H1 (cell line): Measurements from ENCODE around the gene VAV2.
A peak's percentile ranks its signal among the peaks of the same experiment; 100 is the strongest.

ENCODE experiments used
- EZH2 ChIP-seq: fragments of 200-600 bp; sonication (generic); IDR thresholded peaks from 2 replicates; pipeline ENCODE4 v1.7.1; 2012; ENCODE audit warnings: low read depth, mild to moderate bottlenecking, moderate library complexity, low read length, inconsistent platforms; ENCODE audit not compliant: severe bottlenecking
- HDAC2 ChIP-seq, 2 experiments: fragments of 300-600 bp in 1 of 2; sonication (generic) in 1 of 2; IDR thresholded peaks; 2 replicates each; pipeline ENCODE4 v1.6.1; 2011 to 2012; ENCODE audit warnings: low read depth in 2 of 2, low read length in 2 of 2, mild to moderate bottlenecking in 2 of 2, moderate library complexity in 2 of 2, borderline replicate concordance in 1 of 2, inconsistent platforms in 1 of 2
- MAX ChIP-seq: IDR thresholded peaks from 2 replicates; pipeline ENCODE4 v1.6.1; 2012; ENCODE audit warnings: inconsistent platforms
- NANOG ChIP-seq: IDR thresholded peaks from 2 replicates; pipeline ENCODE4 v1.6.1; 2011; ENCODE audit warnings: low read length, low read depth, mild to moderate bottlenecking, inconsistent platforms; ENCODE audit not compliant: insufficient read depth, poor library complexity, severe bottlenecking
- NRF1 ChIP-seq: IDR thresholded peaks from 2 replicates; pipeline ENCODE4 v1.6.1; 2011; ENCODE audit warnings: mild to moderate bottlenecking, low read depth, low read length, improper control_type of control experiment
- POLR2A ChIP-seq, 2 experiments: IDR thresholded peaks; 1 replicate in 1 of 2; 2 replicates in 1 of 2; pipeline ENCODE4 v1.6.1; 2011; ENCODE audit warnings: low read depth in 2 of 2, low read length in 2 of 2, mild to moderate bottlenecking in 2 of 2; ENCODE audit errors: control extremely low read depth in 1 of 2
- RBBP5 ChIP-seq: IDR thresholded peaks from 2 replicates; pipeline ENCODE4 v1.7.1; 2012; ENCODE audit warnings: low read depth, mild to moderate bottlenecking, inconsistent platforms, low read length, moderate library complexity, borderline replicate concordance
- TAF1 ChIP-seq: IDR thresholded peaks from 2 replicates; pipeline ENCODE4 v1.6.1; 2011; ENCODE audit warnings: mild to moderate bottlenecking, low read depth, low read length
- TAF7 ChIP-seq: optimal IDR thresholded peaks from 2 replicates; pipeline ENCODE3; 2011; ENCODE audit warnings: low read depth, mild to moderate bottlenecking, inconsistent platforms, low read length, moderate library complexity, borderline replicate concordance
- TBP ChIP-seq: IDR thresholded peaks from 2 replicates; pipeline ENCODE4 v1.6.1; 2011; ENCODE audit warnings: low read depth, low read length, improper control_type of control experiment
- TEAD4 ChIP-seq: IDR thresholded peaks from 2 replicates; pipeline ENCODE4 v1.6.1; 2012; ENCODE audit warnings: low read depth, low read length, inconsistent platforms, mixed read lengths
- TF ChIP-seq, protein P1 (sequence below), 3 experiments: IDR thresholded peaks; 1 replicate in 2 of 3; 2 replicates in 1 of 3; pipeline versions ENCODE4 v1.5.1 to v1.6.1; 2011; ENCODE audit warnings: low read length in 3 of 3, mild to moderate bottlenecking in 3 of 3, inconsistent platforms in 2 of 3, low read depth in 1 of 3, moderate library complexity in 1 of 3; ENCODE audit not compliant: insufficient read depth in 1 of 3; ENCODE audit errors: control extremely low read depth in 1 of 3
- TF ChIP-seq, protein P2 (sequence below): IDR thresholded peaks from 2 replicates; pipeline ENCODE4 v1.6.1; 2011; ENCODE audit warnings: low read length, improper control_type of control experiment

DNA sequence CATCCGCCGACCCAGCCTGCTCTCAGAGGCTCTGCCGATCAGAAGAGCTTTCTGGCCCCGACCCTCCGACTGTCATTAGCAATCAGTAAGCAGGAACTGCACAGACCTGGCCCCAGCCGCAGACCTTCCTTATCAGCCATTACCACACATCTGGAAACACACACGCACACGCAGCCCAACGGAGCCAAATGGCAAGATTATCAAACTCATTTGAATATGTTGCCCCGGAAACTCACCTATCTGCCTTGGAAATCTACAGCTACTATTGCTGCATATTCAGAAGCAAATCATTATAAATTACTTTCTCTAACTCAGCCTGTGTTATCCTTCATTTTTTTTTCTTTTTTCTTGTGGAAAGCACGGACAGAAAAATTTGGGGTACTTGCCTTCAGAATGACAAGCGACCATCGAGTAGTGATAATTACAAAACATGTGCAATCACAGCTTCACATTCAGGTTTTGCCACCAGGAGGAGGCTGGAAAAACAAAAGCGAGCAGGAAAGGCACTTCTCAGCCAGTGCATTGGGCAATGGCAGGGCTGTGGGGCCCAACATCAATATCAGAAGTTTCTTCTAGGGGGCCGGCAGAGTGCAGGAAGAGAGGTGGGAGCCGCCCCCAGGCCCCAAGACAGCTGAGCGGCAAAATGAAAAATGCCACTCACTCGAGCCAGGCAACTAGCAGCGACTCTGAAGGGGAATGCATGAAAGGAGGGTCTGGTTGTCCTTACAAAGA is 122.3 kb downstream of the VAV2 start:
- TF ChIP-seq TEAD4 (no peak), TBP (no peak), POLR2A (IDR thresholded peaks at IDR 0.05; ENCODE audit: control extremely low read depth in 1 of 2, low read depth in 2 of 2, low read length in 2 of 2) (no peak), NRF1 (no peak), HDAC2 (IDR thresholded peaks at IDR 0.05; ENCODE audit: borderline replicate concordance in 1 of 2, low read depth in 2 of 2, low read length in 2 of 2) (no peak), NANOG (no peak), TAF7 (no peak), TAF1 (no peak), MAX (no peak), RBBP5 (no peak), EZH2 (no peak)
- TF ChIP-seq, protein P1, sequence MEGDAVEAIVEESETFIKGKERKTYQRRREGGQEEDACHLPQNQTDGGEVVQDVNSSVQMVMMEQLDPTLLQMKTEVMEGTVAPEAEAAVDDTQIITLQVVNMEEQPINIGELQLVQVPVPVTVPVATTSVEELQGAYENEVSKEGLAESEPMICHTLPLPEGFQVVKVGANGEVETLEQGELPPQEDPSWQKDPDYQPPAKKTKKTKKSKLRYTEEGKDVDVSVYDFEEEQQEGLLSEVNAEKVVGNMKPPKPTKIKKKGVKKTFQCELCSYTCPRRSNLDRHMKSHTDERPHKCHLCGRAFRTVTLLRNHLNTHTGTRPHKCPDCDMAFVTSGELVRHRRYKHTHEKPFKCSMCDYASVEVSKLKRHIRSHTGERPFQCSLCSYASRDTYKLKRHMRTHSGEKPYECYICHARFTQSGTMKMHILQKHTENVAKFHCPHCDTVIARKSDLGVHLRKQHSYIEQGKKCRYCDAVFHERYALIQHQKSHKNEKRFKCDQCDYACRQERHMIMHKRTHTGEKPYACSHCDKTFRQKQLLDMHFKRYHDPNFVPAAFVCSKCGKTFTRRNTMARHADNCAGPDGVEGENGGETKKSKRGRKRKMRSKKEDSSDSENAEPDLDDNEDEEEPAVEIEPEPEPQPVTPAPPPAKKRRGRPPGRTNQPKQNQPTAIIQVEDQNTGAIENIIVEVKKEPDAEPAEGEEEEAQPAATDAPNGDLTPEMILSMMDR (IDR thresholded peaks at IDR 0.05; ENCODE audit: control extremely low read depth in 1 of 3, insufficient read depth in 1 of 3, low read depth in 1 of 3, low read length in 3 of 3) = peak in 1 of 3 experiments; percentile 6; a peak in 1 of 4 replicates
- TF ChIP-seq, protein P2, sequence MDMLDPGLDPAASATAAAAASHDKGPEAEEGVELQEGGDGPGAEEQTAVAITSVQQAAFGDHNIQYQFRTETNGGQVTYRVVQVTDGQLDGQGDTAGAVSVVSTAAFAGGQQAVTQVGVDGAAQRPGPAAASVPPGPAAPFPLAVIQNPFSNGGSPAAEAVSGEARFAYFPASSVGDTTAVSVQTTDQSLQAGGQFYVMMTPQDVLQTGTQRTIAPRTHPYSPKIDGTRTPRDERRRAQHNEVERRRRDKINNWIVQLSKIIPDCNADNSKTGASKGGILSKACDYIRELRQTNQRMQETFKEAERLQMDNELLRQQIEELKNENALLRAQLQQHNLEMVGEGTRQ = no peak
